ENCODE results near the gene RAP1GAP2. TPM values are rescaled to one million over a fixed set of nuclear protein-coding genes. Genes with fewer than 3 reads are reported as not detected.

RAP1GAP2 gene
- polyA plus RNA-seq, 3 donors: 1.5 to 48.4 (median 6.1) TPM

DNA sequence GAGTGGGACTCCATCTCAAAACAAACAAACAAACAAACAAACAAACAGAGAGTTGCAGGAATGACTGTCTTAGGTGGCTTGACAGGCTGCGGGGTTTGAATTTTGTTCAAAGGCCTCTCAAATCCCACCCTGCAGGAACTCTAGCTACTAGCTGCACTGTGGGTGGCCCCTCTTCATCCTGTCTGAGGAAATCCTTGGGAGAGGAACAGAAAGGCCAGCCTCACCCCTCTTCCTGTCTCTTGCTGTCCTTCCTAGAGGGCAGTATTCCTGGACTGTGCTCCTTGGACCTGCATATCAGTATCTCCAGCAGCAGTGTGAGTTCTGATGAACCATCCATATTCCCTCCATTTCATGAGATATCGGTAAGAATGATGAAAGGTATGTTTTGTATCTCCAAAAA is 44.7 kb upstream of the RAP1GAP2 start:
- TF ChIP-seq, protein P1, sequence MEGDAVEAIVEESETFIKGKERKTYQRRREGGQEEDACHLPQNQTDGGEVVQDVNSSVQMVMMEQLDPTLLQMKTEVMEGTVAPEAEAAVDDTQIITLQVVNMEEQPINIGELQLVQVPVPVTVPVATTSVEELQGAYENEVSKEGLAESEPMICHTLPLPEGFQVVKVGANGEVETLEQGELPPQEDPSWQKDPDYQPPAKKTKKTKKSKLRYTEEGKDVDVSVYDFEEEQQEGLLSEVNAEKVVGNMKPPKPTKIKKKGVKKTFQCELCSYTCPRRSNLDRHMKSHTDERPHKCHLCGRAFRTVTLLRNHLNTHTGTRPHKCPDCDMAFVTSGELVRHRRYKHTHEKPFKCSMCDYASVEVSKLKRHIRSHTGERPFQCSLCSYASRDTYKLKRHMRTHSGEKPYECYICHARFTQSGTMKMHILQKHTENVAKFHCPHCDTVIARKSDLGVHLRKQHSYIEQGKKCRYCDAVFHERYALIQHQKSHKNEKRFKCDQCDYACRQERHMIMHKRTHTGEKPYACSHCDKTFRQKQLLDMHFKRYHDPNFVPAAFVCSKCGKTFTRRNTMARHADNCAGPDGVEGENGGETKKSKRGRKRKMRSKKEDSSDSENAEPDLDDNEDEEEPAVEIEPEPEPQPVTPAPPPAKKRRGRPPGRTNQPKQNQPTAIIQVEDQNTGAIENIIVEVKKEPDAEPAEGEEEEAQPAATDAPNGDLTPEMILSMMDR (IDR thresholded peaks at IDR 0.05): no peak
- Histone ChIP-seq H3K36me3 (replicated peaks in 1 of 2; ENCODE audit: control insufficient read depth in 1 of 2, insufficient read depth in 2 of 2, low read length in 2 of 2) (no peaks in the 10 kb centered on the region), H3K27me3 (ENCODE audit: control insufficient read depth in 2 of 2, insufficient read depth in 2 of 2, low read length in 2 of 2) (peaks cover 25 to 55% of the 10 kb centered on the region in 2 donors), H3K4me1 (ENCODE audit: control insufficient read depth in 1 of 2, insufficient read depth in 2 of 2, low read length in 2 of 2) (no peaks in the 10 kb centered on the region), H3K9me3 (replicated peaks in 1 of 2; ENCODE audit: control insufficient read depth in 1 of 2, insufficient read depth in 1 of 2, low read length in 2 of 2) (peaks cover 0 to 4% of the 10 kb centered on the region in 2 donors), H3K4me2 (replicated peaks; ENCODE audit: extremely low read depth, low read length, poor library complexity, severe bottlenecking) (no peak overlapping the region), H3K4me3 (replicated peaks in 1 of 3; ENCODE audit: low read depth in 2 of 3, low read length in 3 of 3) (no peak overlapping the region), H2AFZ (ENCODE audit: insufficient read depth, low read depth, low read length, poor library complexity, severe bottlenecking) (no peak overlapping the region), H3K79me2 (ENCODE audit: insufficient read depth, low read length) (no peaks in the 10 kb centered on the region), H3K9ac (ENCODE audit: insufficient read depth, low read length, poor library complexity, severe bottlenecking) (no peak overlapping the region), H4K20me1 (ENCODE audit: insufficient read depth, low read length) (no peaks in the 10 kb centered on the region), H3K27ac (ENCODE audit: low read depth in 1 of 2, low read length in 2 of 2) (no peak overlapping the region)
- Mint-ChIP-seq H3K4me1 (peaks cover 2% of the 10 kb centered on the region), H3K36me3 (no peaks in the 10 kb centered on the region), H3K9me3 (peaks cover 0 to 19% (median 5%) of the 10 kb centered on the region in 7 donors), H3K27ac (no peak overlapping the region), H3K27me3 (ENCODE audit: low read depth in 3 of 3) (peaks cover 67 to 80% (median 72%) of the 10 kb centered on the region in 3 donors), H3K4me3 (no peak overlapping the region)
- no peak for DNase-seq
- intact Hi-C loops (cut with micrococcal nuclease): no loop called here
- no CpG with 5 or more reads among the region's 2 CpGs for WGBS (ENCODE audit: insufficient coverage)

DNA sequence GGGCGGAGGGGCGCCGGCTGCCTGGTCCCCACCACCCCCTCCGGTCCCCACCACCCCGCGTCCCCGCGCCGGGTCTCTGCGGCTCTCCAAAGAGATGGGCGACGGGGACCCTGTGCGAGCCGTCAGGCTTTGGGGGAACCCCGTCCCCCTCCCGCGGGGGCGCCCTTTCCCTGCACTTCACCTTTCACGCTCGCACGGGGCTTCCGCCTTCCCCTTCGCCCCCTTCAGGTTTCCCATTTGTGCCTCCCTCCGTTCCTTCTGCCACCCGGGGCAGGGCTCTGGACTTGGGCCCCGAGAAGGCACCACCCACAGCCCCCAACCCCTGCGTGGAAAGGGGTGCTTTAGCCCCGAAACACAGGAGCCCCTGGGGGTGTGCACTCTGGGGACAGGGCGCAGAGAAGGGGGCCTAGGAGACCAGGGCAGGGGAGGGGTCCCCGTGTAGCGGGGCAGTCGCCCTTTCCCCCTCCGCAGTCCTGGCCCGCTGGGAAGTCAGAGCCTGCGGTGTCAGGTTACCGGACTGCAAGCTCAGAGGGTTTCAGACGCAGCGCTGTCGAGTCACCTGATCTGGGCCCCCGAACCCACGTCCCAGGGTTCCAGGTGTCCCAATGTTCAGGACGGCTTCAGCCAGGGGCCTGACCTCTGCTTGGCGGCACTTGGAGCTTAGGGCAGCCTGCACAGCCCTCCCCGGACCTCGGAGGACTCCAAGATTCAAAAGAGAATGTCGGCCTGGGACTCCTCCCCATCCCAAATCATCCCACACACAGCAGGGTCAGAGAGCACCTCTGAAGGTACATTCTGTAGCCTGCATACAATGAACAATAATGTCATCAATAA is 40.1 kb upstream of the RAP1GAP2 start:
- WGBS (ENCODE audit: insufficient coverage): 4% methylated on average over 33 of the region's 46 CpGs
- intact Hi-C loops (cut with micrococcal nuclease): no loop called here
- no peak overlapping the region for H3K9ac ChIP-seq (ENCODE audit: insufficient read depth, low read length, poor library complexity, severe bottlenecking)
- Mint-ChIP-seq H3K27ac (peak overlapping the region in 1 of 7 donors; percentile 59), H3K36me3 (no peaks in the 10 kb centered on the region), H3K9me3 (peaks cover 0 to 19% (median 5%) of the 10 kb centered on the region in 7 donors), H3K4me1 (peaks cover 2% of the 10 kb centered on the region), H3K4me3 (peak overlapping the region in 1 of 2 donors; percentile 73), H3K27me3 (ENCODE audit: low read depth in 3 of 3) (peaks cover 63 to 83% (median 73%) of the 10 kb centered on the region in 3 donors)
- no peaks in the 10 kb centered on the region for H3K36me3 ChIP-seq (replicated peaks in 1 of 2; ENCODE audit: control insufficient read depth in 1 of 2, insufficient read depth in 2 of 2, low read length in 2 of 2)
- H3K4me3 ChIP-seq (replicated peaks in 1 of 3; ENCODE audit: low read depth in 2 of 3, low read length in 3 of 3): no peak overlapping the region
- no peaks in the 10 kb centered on the region for H3K4me1 ChIP-seq (ENCODE audit: control insufficient read depth in 1 of 2, insufficient read depth in 2 of 2, low read length in 2 of 2)
- H2AFZ ChIP-seq (ENCODE audit: insufficient read depth, low read depth, low read length, poor library complexity, severe bottlenecking): no peak overlapping the region
- peaks cover 0 to 4% of the 10 kb centered on the region in 2 donors for H3K9me3 ChIP-seq (replicated peaks in 1 of 2; ENCODE audit: control insufficient read depth in 1 of 2, insufficient read depth in 1 of 2, low read length in 2 of 2)
- H3K79me2 ChIP-seq (ENCODE audit: insufficient read depth, low read length): no peaks in the 10 kb centered on the region
- H4K20me1 ChIP-seq (ENCODE audit: insufficient read depth, low read length): no peaks in the 10 kb centered on the region
- TF ChIP-seq, protein P1 (IDR thresholded peaks at IDR 0.05): no peak
- peaks cover 26 to 46% of the 10 kb centered on the region in 2 donors for H3K27me3 ChIP-seq (ENCODE audit: control insufficient read depth in 2 of 2, insufficient read depth in 2 of 2, low read length in 2 of 2)
- no peak overlapping the region for H3K27ac ChIP-seq (ENCODE audit: low read depth in 1 of 2, low read length in 2 of 2)
- no peak overlapping the region for H3K4me2 ChIP-seq (replicated peaks; ENCODE audit: extremely low read depth, low read length, poor library complexity, severe bottlenecking)
- no peak for DNase-seq

All from CD14-positive monocyte (primary cell).